GM12878 (cell line): ENCODE data around the gene ZCCHC8. TPM values are rescaled to one million over a fixed set of nuclear protein-coding genes. Genes with fewer than 3 reads are reported as not detected.

Experiments used
- ATAC-seq: fragments of 200-7000 bp; cut with Tn5 transposase; 3 replicates; pipeline ENCODE4 v1.9.1; 2020; ENCODE audit warnings: mild to moderate bottlenecking, moderate library complexity
- BruUV-seq: library from RNA; stranded (reverse); fragments of 400-500 nt; replicated peaks from 2 replicates; lab custom pipeline; 2021; lab: Mats Ljungman, UMichigan
- CTCF ChIA-PET: fragments of 300-600 bp; sonication (Branson Sonifier 250); formaldehyde crosslinking; extraction: SDS; loops from one replicate; lab custom pipeline; 2021; ENCODE audit warnings: inconsistent platforms; lab: Yijun Ruan, JAX
- POLR2A ChIA-PET: fragments of 350-600 bp; formaldehyde crosslinking; extraction: SDS; loops from one replicate; lab custom pipeline; 2021; ENCODE audit warnings: inconsistent platforms; lab: Charles Lee
- RAD21 ChIA-PET: fragments of 300-600 bp; sonication (Branson Sonifier 250); formaldehyde crosslinking; loops from one replicate; lab custom pipeline; 2023; ENCODE audit warnings: antibody characterized with exemption; ENCODE audit not compliant: unreplicated experiment; lab: Charles Lee
- SMC1A ChIA-PET: fragments of 300-600 bp; sonication (Branson Sonifier 250); formaldehyde crosslinking; loops from one replicate; lab custom pipeline; 2023; ENCODE audit not compliant: unreplicated experiment, uncharacterized antibody; lab: Charles Lee
- DNase-seq: peaks from one replicate; pipeline ENCODE4 v3.0.0-alpha.2; 2011; ENCODE audit warnings: low read depth, low spot score
- FAIRE-seq: peaks from 3 replicates; lab custom pipeline; 2011; peaks lifted over from hg19 to GRCh38; lab: Jason Lieb, UNC
- H2AFZ ChIP-seq: 2 replicates; pipeline ENCODE4 v1.6.0; 2011; ENCODE audit warnings: low read depth, low read length, control low read depth; ENCODE audit not compliant: control insufficient read depth
- H3K27ac ChIP-seq: 2 replicates; pipeline ENCODE4 v1.5.1; 2011; ENCODE audit warnings: control low read depth; ENCODE audit not compliant: control insufficient read depth, insufficient read depth
- H3K27me3 ChIP-seq, 2 experiments: replicated peaks in 1 of 2; 2 replicates each; pipeline versions ENCODE4 v1.6.0 to v1.6.1; 2011; ENCODE audit warnings: low read length in 1 of 2; ENCODE audit not compliant: control insufficient read depth in 2 of 2, insufficient read depth in 2 of 2
- H3K36me3 ChIP-seq, 2 experiments: 2 replicates each; pipeline ENCODE4 v1.5.1; 2011; ENCODE audit warnings: low read length in 1 of 2; ENCODE audit not compliant: control insufficient read depth in 2 of 2, insufficient read depth in 2 of 2
- H3K4me1 ChIP-seq: 2 replicates; pipeline ENCODE4 v1.6.1; 2011; ENCODE audit warnings: mild to moderate bottlenecking, low read length, moderate library complexity, mixed read lengths; ENCODE audit not compliant: control insufficient read depth, insufficient read depth
- H3K4me2 ChIP-seq: 2 replicates; pipeline ENCODE4 v1.6.0; 2011; ENCODE audit warnings: control low read depth; ENCODE audit not compliant: control insufficient read depth, insufficient read depth
- H3K4me3 ChIP-seq: fragments of 200-600 bp; sonication (generic); 2 replicates; pipeline ENCODE4 v1.5.1; 2016
- H3K79me2 ChIP-seq: 2 replicates; pipeline ENCODE4 v1.6.0; 2011; ENCODE audit warnings: low read length; ENCODE audit not compliant: control insufficient read depth, insufficient read depth
- H3K9ac ChIP-seq: 2 replicates; pipeline ENCODE4 v1.8.0; 2011; ENCODE audit warnings: low read length, control low read depth, mixed read lengths; ENCODE audit not compliant: control insufficient read depth, insufficient read depth
- H3K9me3 ChIP-seq: replicated peaks from 3 replicates; pipeline ENCODE4 v1.5.1; 2011; ENCODE audit warnings: mild to moderate bottlenecking, low read length; ENCODE audit not compliant: control insufficient read depth, insufficient read depth
- H4K20me1 ChIP-seq: 2 replicates; pipeline ENCODE4 v1.6.0; 2011; ENCODE audit not compliant: control insufficient read depth, insufficient read depth
- BHLHE40 ChIP-seq, 2 experiments: fragments of 450-650 bp in 1 of 2; IDR thresholded peaks; 2 replicates each; pipeline ENCODE4 v1.6.1; 2011 to 2017; ENCODE audit warnings: low read depth in 2 of 2, borderline replicate concordance in 1 of 2, improper control_type of control experiment in 1 of 2, low read length in 1 of 2, mild to moderate bottlenecking in 1 of 2
- CBX5 ChIP-seq: sonication (generic); IDR thresholded peaks from 2 replicates; pipeline ENCODE4 v1.6.1; 2016; ENCODE audit warnings: low read depth, moderate library complexity, mild to moderate bottlenecking, inconsistent platforms
- DPF2 ChIP-seq: fragments of 450-650 bp; IDR thresholded peaks from 2 replicates; pipeline ENCODE4 v1.6.1; 2017; ENCODE audit warnings: mild to moderate bottlenecking
- IRF3 ChIP-seq: fragments of 450-650 bp; IDR thresholded peaks from 2 replicates; pipeline ENCODE4 v1.6.1; 2014; ENCODE audit warnings: mild to moderate bottlenecking
- MAX ChIP-seq: IDR thresholded peaks from 2 replicates; pipeline ENCODE4 v1.6.1; 2012; ENCODE audit warnings: low read depth, low read length, improper control_type of control experiment
- NFYA ChIP-seq: IDR thresholded peaks from 2 replicates; pipeline ENCODE4 v1.6.1; 2011; ENCODE audit warnings: low read depth, mild to moderate bottlenecking, low read length, improper control_type of control experiment, borderline replicate concordance
- POU2F2 ChIP-seq: IDR thresholded peaks from 3 replicates; pipeline ENCODE4 v1.6.1; 2011; ENCODE audit warnings: low read depth, mild to moderate bottlenecking, low read length, borderline replicate concordance
- SMC3 ChIP-seq: IDR thresholded peaks from 2 replicates; pipeline ENCODE4 v1.6.1; 2011; ENCODE audit warnings: low read length, improper control_type of control experiment, borderline replicate concordance
- WGBS: methylation state at CpG from one replicate; pipeline ENCODE4 v1.1.6; 2016; ENCODE audit warnings: low lambda C conversion rate; ENCODE audit not compliant: insufficient replicate concordance, insufficient coverage; ENCODE audit errors: missing lambda C conversion rate; 5-methylcytosine and 5-hydroxymethylcytosine counted together
- in situ Hi-C: fragments of 300-500 bp; cut with MboI; formaldehyde crosslinking; loops from 9 replicates; pipeline ENCODE4 v1.14.3; 2018; ENCODE audit warnings: mixed read lengths
- intact Hi-C: fragments of 100-400 bp; cut with micrococcal nuclease; formaldehyde crosslinking; loops from one replicate; pipeline ENCODE4 v1.14.2; 2022; ENCODE audit not compliant: unreplicated experiment
- polyA plus RNA-seq, 11 experiments: library from polyadenylated mRNA; depleted of rRNA in 4 of 11; unstranded in 6 of 11; stranded (reverse) in 5 of 11; fragments of >200 nt; fragmentation: Nextera tagmentation in 4 of 11; fragmentation: Illumina TruSeq in 1 of 11; extraction: Ambion mirVana in 4 of 11; extraction: Trizol in 1 of 11; gene quantifications; 1 replicate in 1 of 11; 2 replicates in 10 of 11; pipeline versions ENCODE4 v1.2.1 to v1.2.3, GENCODE V29; 2011 to 2016; ENCODE audit warnings: inconsistent platforms in 2 of 11, missing spikeins in 2 of 11, low read depth in 1 of 11
- total RNA-seq, 4 experiments: library from RNA; depleted of rRNA in 3 of 4; stranded (reverse); fragments of >200 nt in 3 of 4; fragmentation: Illumina TruSeq in 1 of 4; extraction: Trizol in 1 of 4; gene quantifications; 2 replicates each; pipeline versions ENCODE4 v1.2.1 to v1.2.3, GENCODE V29; 2013 to 2021

The ZCCHC8 gene
- total and polyA plus RNA-seq, 10 of the 15 experiments (the other 5 are each of a cell fraction or from before 2014, with no cell fraction given): 8.8 to 34.8 (median 21.7) TPM

GRCh38 chr12:122538496-122538895 is 37.8 kb upstream of the ZCCHC8 start:
- Histone ChIP-seq H3K4me3 (no peak overlapping the region), H2AFZ (no peak overlapping the region), H3K9ac (no peak overlapping the region), H3K27me3 (no peaks in the 10 kb centered on the region), H3K4me1 (no peaks in the 10 kb centered on the region), H3K4me2 (no peak overlapping the region), H4K20me1 (no peaks in the 10 kb centered on the region), H3K79me2 (no peaks in the 10 kb centered on the region; the same call in 1 of the 2 replicates), H3K9me3 (no peaks in the 10 kb centered on the region), H3K27ac (no peak overlapping the region), H3K36me3 (peaks cover 4 to 16% of the 10 kb centered on the region in 2 experiments)
- FAIRE-seq (no peak), DNase-seq (no peak), ATAC-seq (no peak)
- ChIA-PET CTCF (interaction anchor here (0.7 to 1.5 kb wide), 4 partner anchors 13 to 346 kb away, joined by 3 to 7 read pairs (median 4); no protein-coding TSS in a partner anchor), RAD21 (interaction anchor here (0.8 kb wide), 1 partner anchor 40 kb away, joined by 3 read pairs; no protein-coding TSS in a partner anchor), POLR2A (interaction anchor here (0.5 to 2.2 kb wide), 8 partner anchors 9 to 441 kb away, joined by 3 to 7 read pairs (median 3); no protein-coding TSS in a partner anchor), SMC1A (interaction anchor here (1.2 to 2.3 kb wide), 6 partner anchors 8 to 700 kb away, joined by 3 to 10 read pairs (median 6); no protein-coding TSS in a partner anchor)
- BruUV-seq: no TSS peak
- no peak for TF ChIP-seq POU2F2
- no peak for TF ChIP-seq SMC3
- no peak for TF ChIP-seq IRF3
- TF ChIP-seq BHLHE40 (IDR thresholded peaks at IDR 0.05; ENCODE audit: borderline replicate concordance in 1 of 2, low read depth in 2 of 2, low read length in 1 of 2): no peak
- no peak for TF ChIP-seq MAX
- no peak for TF ChIP-seq DPF2
- TF ChIP-seq CBX5: no peak
- no peak for TF ChIP-seq NFYA
- 98% methylated on average over 5 of the region's 5 CpGs for WGBS
- intact Hi-C loops (no loop called here), in situ Hi-C loops (no loop called here)
